NB4 (cell line): ENCODE data around the gene VWA3A.

Source experiments
- MYC ChIP-seq: IDR thresholded peaks from 2 replicates; pipeline ENCODE4 v1.6.1; 2011; ENCODE audit warnings: low read depth, low read length
- POLR2A ChIP-seq: IDR thresholded peaks from 2 replicates; pipeline ENCODE4 v1.6.1; 2011; ENCODE audit warnings: mild to moderate bottlenecking; ENCODE audit not compliant: insufficient read length; ENCODE audit errors: extremely low read depth
- TF ChIP-seq, protein P1 (sequence below): IDR thresholded peaks from one replicate; pipeline ENCODE4 v1.5.1; 2012; ENCODE audit warnings: low read depth, low read length
- TF ChIP-seq, protein P2 (sequence below): IDR thresholded peaks from 2 replicates; pipeline ENCODE4 v1.6.1; 2011; ENCODE audit warnings: low read depth, low read length

DNA sequence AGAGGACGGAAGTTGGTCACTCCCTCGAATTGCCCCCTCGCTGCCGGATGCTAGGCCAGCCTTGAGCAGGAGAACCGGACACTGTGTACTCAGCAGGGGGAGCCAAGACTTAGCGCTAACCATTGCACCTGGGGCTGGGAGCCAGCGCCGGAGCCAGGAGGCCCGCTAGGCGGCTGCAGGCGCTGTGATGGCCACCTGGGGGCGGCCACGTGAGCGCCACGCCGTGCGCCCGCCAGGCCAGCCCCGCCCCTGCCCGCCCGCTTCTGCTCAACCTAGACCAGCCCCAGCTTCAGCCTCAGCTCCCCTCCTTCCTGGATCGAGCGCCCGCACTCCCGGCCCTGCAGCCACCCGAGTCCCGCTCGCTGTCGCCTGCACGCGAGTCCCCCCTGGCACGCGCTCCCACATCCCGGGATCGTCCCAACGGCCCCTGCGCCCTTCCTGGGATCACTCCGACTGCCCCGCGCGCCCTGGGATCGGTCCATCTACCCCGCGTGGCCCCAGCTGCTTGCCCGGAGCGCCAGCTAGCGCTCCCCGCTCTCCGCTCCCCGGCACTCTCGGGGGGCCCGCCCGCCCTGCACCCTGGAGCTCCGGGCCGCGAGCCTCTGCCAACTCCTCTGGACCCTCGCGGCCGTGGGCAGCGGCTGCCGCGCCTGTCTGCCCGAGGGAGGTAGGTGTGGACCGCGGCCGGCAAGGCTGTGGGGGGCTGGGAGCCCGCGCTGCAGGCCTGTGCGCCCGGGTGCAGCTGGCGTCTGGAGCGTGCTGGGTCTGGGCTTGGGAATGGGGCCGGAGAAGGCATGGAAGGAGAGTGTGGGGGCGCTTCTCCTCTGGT, 113.9 kb downstream of the VWA3A start, which contains the start of gene EEF2K:
- TF ChIP-seq, protein P1, sequence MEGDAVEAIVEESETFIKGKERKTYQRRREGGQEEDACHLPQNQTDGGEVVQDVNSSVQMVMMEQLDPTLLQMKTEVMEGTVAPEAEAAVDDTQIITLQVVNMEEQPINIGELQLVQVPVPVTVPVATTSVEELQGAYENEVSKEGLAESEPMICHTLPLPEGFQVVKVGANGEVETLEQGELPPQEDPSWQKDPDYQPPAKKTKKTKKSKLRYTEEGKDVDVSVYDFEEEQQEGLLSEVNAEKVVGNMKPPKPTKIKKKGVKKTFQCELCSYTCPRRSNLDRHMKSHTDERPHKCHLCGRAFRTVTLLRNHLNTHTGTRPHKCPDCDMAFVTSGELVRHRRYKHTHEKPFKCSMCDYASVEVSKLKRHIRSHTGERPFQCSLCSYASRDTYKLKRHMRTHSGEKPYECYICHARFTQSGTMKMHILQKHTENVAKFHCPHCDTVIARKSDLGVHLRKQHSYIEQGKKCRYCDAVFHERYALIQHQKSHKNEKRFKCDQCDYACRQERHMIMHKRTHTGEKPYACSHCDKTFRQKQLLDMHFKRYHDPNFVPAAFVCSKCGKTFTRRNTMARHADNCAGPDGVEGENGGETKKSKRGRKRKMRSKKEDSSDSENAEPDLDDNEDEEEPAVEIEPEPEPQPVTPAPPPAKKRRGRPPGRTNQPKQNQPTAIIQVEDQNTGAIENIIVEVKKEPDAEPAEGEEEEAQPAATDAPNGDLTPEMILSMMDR: peak; percentile 48
- TF ChIP-seq POLR2A (peak; percentile 70), MYC (peak; percentile 96)
- TF ChIP-seq, protein P2, sequence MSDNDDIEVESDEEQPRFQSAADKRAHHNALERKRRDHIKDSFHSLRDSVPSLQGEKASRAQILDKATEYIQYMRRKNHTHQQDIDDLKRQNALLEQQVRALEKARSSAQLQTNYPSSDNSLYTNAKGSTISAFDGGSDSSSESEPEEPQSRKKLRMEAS: peak; percentile 94
